Measurements from ENCODE around the gene MAD1L1.

MAD1L1 gene

GRCh38 chr7:2219606-2220005, 13.1 kb downstream of the MAD1L1 start:
- H3K27ac ChIP-seq (ENCODE audit: low read depth in 2 of 2, low read length in 2 of 2) = no peak overlapping the region
- H3K9me3 ChIP-seq (ENCODE audit: control insufficient read depth in 2 of 2, low read length in 2 of 2) = no peaks in the 10 kb centered on the region
- H3K4me3 ChIP-seq (ENCODE audit: low read length in 2 of 2) = no peak overlapping the region
- no peaks in the 10 kb centered on the region for H3K4me1 ChIP-seq (ENCODE audit: control insufficient read depth in 2 of 2, insufficient read depth in 2 of 2, low read length in 2 of 2)
- no peak overlapping the region for H3K9ac ChIP-seq (ENCODE audit: low read depth in 1 of 2, low read length in 2 of 2)
- peaks cover 32 to 45% of the 10 kb centered on the region in 2 donors for H3K36me3 ChIP-seq (ENCODE audit: control insufficient read depth in 2 of 2, insufficient read depth in 2 of 2, low read length in 2 of 2)
- H3K27me3 ChIP-seq (ENCODE audit: control insufficient read depth in 2 of 2, insufficient read depth in 2 of 2, low read length in 2 of 2) = no peaks in the 10 kb centered on the region

DNA sequence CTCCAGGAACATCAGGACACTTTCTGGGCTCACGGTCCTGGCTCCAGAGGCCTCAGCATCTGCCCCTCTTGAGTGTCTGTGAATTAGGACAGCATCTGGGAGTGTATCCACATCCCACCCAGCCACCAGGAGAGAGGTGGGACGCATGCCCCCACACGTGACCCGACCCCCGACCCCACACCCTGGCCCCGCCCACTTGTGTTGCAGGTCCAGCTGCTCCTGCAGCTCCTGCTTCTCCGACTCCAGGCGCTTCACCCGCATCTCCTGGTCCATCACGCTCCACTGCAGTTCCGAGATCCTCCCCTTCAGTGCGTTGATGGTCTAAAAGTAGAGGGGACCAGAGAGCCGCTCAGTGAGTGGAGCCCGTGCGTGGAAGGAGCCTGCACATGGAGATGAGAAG, 13.6 kb downstream of the MAD1L1 start:
- no peak overlapping the region for H3K27ac ChIP-seq (ENCODE audit: low read depth in 2 of 2, low read length in 2 of 2)
- H3K4me3 ChIP-seq (ENCODE audit: low read length in 2 of 2) = no peak overlapping the region
- H3K9ac ChIP-seq (ENCODE audit: low read depth in 1 of 2, low read length in 2 of 2) = no peak overlapping the region
- no peaks in the 10 kb centered on the region for H3K27me3 ChIP-seq (ENCODE audit: control insufficient read depth in 2 of 2, insufficient read depth in 2 of 2, low read length in 2 of 2)
- no peaks in the 10 kb centered on the region for H3K4me1 ChIP-seq (ENCODE audit: control insufficient read depth in 2 of 2, insufficient read depth in 2 of 2, low read length in 2 of 2)
- peaks cover 34 to 48% of the 10 kb centered on the region in 2 donors for H3K36me3 ChIP-seq (ENCODE audit: control insufficient read depth in 2 of 2, insufficient read depth in 2 of 2, low read length in 2 of 2)
- no peaks in the 10 kb centered on the region for H3K9me3 ChIP-seq (ENCODE audit: control insufficient read depth in 2 of 2, low read length in 2 of 2)

DNA sequence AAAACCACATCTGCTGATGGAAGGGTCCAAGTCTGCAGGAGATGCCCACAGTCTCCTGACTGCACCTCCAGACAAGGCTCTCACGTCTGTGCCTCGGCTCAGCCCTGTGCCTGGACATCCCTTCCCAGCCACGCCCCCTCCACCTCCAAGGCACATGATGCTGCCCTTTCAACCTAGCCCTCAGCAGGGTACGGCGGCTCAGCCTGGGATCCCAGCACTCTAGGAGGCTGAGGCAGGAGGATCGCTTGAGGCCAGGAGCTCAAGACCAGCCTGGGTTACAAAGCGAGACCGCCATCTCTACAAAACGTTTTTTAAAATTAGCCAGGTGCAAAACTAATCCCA, 14.3 kb downstream of the MAD1L1 start:
- Histone ChIP-seq H3K36me3 (ENCODE audit: control insufficient read depth in 2 of 2, insufficient read depth in 2 of 2, low read length in 2 of 2) (peaks cover 41 to 54% of the 10 kb centered on the region in 2 donors), H3K9me3 (ENCODE audit: control insufficient read depth in 2 of 2, low read length in 2 of 2) (no peaks in the 10 kb centered on the region), H3K27me3 (ENCODE audit: control insufficient read depth in 2 of 2, insufficient read depth in 2 of 2, low read length in 2 of 2) (no peaks in the 10 kb centered on the region), H3K4me1 (ENCODE audit: control insufficient read depth in 2 of 2, insufficient read depth in 2 of 2, low read length in 2 of 2) (no peaks in the 10 kb centered on the region), H3K27ac (ENCODE audit: low read depth in 2 of 2, low read length in 2 of 2) (no peak overlapping the region), H3K4me3 (ENCODE audit: low read length in 2 of 2) (no peak overlapping the region), H3K9ac (ENCODE audit: low read depth in 1 of 2, low read length in 2 of 2) (no peak overlapping the region)

DNA sequence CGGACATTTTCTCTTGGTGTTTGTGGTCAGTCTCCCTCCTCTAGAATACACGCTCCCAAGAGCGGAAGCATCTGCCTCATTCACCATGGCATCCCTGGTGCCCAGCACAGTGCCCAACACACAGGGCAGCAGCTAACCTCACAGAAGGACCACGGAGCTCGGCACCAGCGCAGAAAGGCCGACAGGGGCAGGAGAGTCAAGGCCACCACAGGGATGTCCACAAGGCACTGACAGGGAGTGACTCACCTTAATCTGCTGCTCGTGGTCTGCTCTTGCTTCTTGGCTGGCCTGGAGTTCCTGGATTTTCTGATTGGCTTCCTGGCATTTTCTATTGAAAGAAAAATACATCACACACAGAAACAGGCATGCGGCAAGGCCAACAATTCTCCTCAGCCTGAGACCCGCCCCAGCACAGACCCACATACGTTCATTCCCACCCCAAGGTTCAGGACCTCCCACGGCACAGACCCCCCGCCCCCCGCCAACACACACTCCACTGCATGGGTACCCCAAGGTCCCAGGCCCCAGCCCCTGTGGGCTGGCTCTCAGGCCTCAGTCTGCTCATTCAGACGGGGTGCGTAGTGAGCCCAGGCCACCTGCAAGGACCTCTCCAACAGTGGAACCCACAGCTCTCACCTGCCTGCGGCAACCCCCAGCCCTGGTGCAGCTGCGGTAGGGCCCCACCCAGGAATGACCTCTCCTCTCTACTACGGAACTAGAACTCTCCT, 14.9 kb downstream of the MAD1L1 start:
- Histone ChIP-seq H3K9me3 (ENCODE audit: control insufficient read depth in 2 of 2, low read length in 2 of 2) (no peaks in the 10 kb centered on the region), H3K36me3 (ENCODE audit: control insufficient read depth in 2 of 2, insufficient read depth in 2 of 2, low read length in 2 of 2) (peaks cover 46 to 59% of the 10 kb centered on the region in 2 donors), H3K4me3 (ENCODE audit: low read length in 2 of 2) (no peak overlapping the region), H3K9ac (ENCODE audit: low read depth in 1 of 2, low read length in 2 of 2) (no peak overlapping the region), H3K27me3 (ENCODE audit: control insufficient read depth in 2 of 2, insufficient read depth in 2 of 2, low read length in 2 of 2) (no peaks in the 10 kb centered on the region), H3K4me1 (ENCODE audit: control insufficient read depth in 2 of 2, insufficient read depth in 2 of 2, low read length in 2 of 2) (no peaks in the 10 kb centered on the region), H3K27ac (ENCODE audit: low read depth in 2 of 2, low read length in 2 of 2) (no peak overlapping the region)

DNA sequence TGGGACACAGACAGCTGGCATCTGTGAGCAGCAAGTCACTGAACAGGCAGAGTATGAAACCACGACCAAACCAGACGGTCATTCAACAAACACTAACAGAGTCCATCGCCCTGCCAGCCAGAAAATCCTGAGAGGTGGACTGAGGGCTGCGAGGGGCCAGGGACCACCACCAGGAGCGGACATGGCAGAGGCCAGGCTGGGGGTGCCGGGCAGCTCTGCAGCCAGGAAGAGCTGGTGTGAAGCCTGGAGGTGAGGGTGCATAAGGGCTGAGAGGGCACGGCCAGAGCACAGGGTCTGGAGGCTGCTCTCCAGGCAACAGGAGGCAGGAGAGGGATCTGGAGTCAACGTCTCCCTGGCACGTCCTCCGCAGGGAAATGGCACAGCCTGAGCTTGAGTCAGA, 15.5 kb downstream of the MAD1L1 start:
- Histone ChIP-seq H3K9me3 (ENCODE audit: control insufficient read depth in 2 of 2, low read length in 2 of 2) (no peaks in the 10 kb centered on the region), H3K27me3 (ENCODE audit: control insufficient read depth in 2 of 2, insufficient read depth in 2 of 2, low read length in 2 of 2) (no peaks in the 10 kb centered on the region), H3K9ac (ENCODE audit: low read depth in 1 of 2, low read length in 2 of 2) (no peak overlapping the region), H3K4me3 (ENCODE audit: low read length in 2 of 2) (no peak overlapping the region), H3K36me3 (ENCODE audit: control insufficient read depth in 2 of 2, insufficient read depth in 2 of 2, low read length in 2 of 2) (peaks cover 45 to 60% of the 10 kb centered on the region in 2 donors), H3K4me1 (ENCODE audit: control insufficient read depth in 2 of 2, insufficient read depth in 2 of 2, low read length in 2 of 2) (no peaks in the 10 kb centered on the region), H3K27ac (ENCODE audit: low read depth in 2 of 2, low read length in 2 of 2) (no peak overlapping the region)

GRCh38 chr7:2215851-2216250, 16.9 kb downstream of the MAD1L1 start:
- H3K36me3 ChIP-seq (ENCODE audit: control insufficient read depth in 2 of 2, insufficient read depth in 2 of 2, low read length in 2 of 2) = peaks cover 45 to 56% of the 10 kb centered on the region in 2 donors

GRCh38 chr7:2214636-2215035, 18.1 kb downstream of the MAD1L1 start:
- Histone ChIP-seq H3K4me1 (ENCODE audit: control insufficient read depth in 2 of 2, insufficient read depth in 2 of 2, low read length in 2 of 2) (no peaks in the 10 kb centered on the region), H3K4me3 (ENCODE audit: low read length in 2 of 2) (no peak overlapping the region), H3K9ac (ENCODE audit: low read depth in 1 of 2, low read length in 2 of 2) (no peak overlapping the region), H3K27ac (ENCODE audit: low read depth in 2 of 2, low read length in 2 of 2) (no peak overlapping the region), H3K27me3 (ENCODE audit: control insufficient read depth in 2 of 2, insufficient read depth in 2 of 2, low read length in 2 of 2) (no peaks in the 10 kb centered on the region), H3K36me3 (ENCODE audit: control insufficient read depth in 2 of 2, insufficient read depth in 2 of 2, low read length in 2 of 2) (peaks cover 45 to 56% of the 10 kb centered on the region in 2 donors), H3K9me3 (ENCODE audit: control insufficient read depth in 2 of 2, low read length in 2 of 2) (no peaks in the 10 kb centered on the region)

More at GRCh38 chr7:2215851-2216250, 16.9 kb downstream of the MAD1L1 start:
- H3K4me1 ChIP-seq (ENCODE audit: control insufficient read depth in 2 of 2, insufficient read depth in 2 of 2, low read length in 2 of 2) = no peaks in the 10 kb centered on the region
- H3K9ac ChIP-seq (ENCODE audit: low read depth in 1 of 2, low read length in 2 of 2) = no peak overlapping the region
- no peaks in the 10 kb centered on the region for H3K27me3 ChIP-seq (ENCODE audit: control insufficient read depth in 2 of 2, insufficient read depth in 2 of 2, low read length in 2 of 2)
- no peak overlapping the region for H3K4me3 ChIP-seq (ENCODE audit: low read length in 2 of 2)
- no peaks in the 10 kb centered on the region for H3K9me3 ChIP-seq (ENCODE audit: control insufficient read depth in 2 of 2, low read length in 2 of 2)
- no peak overlapping the region for H3K27ac ChIP-seq (ENCODE audit: low read depth in 2 of 2, low read length in 2 of 2)

- Histone ChIP-seq H3K27ac (ENCODE audit: low read depth in 2 of 2, low read length in 2 of 2) (no peak overlapping the region), H3K4me3 (ENCODE audit: low read length in 2 of 2) (no peak overlapping the region), H3K9me3 (ENCODE audit: control insufficient read depth in 2 of 2, low read length in 2 of 2) (no peaks in the 10 kb centered on the region), H3K27me3 (ENCODE audit: control insufficient read depth in 2 of 2, insufficient read depth in 2 of 2, low read length in 2 of 2) (no peaks in the 10 kb centered on the region), H3K36me3 (ENCODE audit: control insufficient read depth in 2 of 2, insufficient read depth in 2 of 2, low read length in 2 of 2) (peaks cover 43 to 56% of the 10 kb centered on the region in 2 donors), H3K9ac (ENCODE audit: low read depth in 1 of 2, low read length in 2 of 2) (no peak overlapping the region), H3K4me1 (ENCODE audit: control insufficient read depth in 2 of 2, insufficient read depth in 2 of 2, low read length in 2 of 2) (no peaks in the 10 kb centered on the region)
These were observed 19.1 kb downstream of the MAD1L1 start for GRCh38 chr7:2213551-2214215.

DNA sequence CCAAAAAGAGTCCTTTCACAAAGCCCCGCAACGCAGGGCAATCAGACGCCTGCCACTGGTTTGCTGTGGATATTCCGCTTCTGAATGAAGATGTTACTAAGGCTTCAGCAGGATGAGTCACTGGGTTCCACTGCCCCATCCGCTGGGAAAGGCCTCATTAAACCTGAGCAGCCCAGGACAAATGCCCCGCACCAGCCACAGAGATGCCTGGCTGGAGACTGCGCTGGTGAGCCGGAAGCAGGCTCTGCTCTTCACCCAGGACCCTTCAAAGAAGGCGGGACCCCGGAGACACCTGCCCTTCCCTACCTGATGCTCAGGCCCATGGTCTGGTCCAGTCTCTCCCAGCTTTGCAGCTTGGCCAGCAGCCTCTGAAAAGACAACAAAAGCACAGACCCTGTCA, 19.8 kb downstream of the MAD1L1 start:
- Histone ChIP-seq H3K9me3 (ENCODE audit: control insufficient read depth in 2 of 2, low read length in 2 of 2) (no peaks in the 10 kb centered on the region), H3K27ac (ENCODE audit: low read depth in 2 of 2, low read length in 2 of 2) (no peak overlapping the region), H3K4me1 (ENCODE audit: control insufficient read depth in 2 of 2, insufficient read depth in 2 of 2, low read length in 2 of 2) (no peaks in the 10 kb centered on the region), H3K36me3 (ENCODE audit: control insufficient read depth in 2 of 2, insufficient read depth in 2 of 2, low read length in 2 of 2) (peaks cover 39 to 52% of the 10 kb centered on the region in 2 donors), H3K4me3 (ENCODE audit: low read length in 2 of 2) (no peak overlapping the region), H3K9ac (ENCODE audit: low read depth in 1 of 2, low read length in 2 of 2) (no peak overlapping the region), H3K27me3 (ENCODE audit: control insufficient read depth in 2 of 2, insufficient read depth in 2 of 2, low read length in 2 of 2) (no peaks in the 10 kb centered on the region)

DNA sequence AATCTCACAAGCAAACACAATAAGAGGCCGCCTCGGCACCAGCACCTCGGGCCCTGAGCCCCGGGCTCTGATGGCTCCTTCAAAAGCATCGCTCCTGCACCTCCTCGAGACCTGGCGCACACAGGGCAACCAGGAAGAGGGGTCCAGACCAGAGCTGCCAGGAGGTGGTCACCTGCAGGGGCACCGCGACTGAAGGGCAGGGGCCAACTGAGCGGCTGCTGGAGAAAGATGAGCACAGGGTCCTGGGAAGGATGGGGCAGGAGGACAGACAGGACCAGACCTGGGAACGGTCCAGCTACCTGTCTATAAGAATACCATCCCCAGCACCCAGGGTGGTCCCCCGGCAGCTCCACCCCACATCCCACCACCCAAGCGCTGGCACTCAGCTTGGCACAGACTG, 20.8 kb downstream of the MAD1L1 start:
- H3K27me3 ChIP-seq (ENCODE audit: control insufficient read depth in 2 of 2, insufficient read depth in 2 of 2, low read length in 2 of 2) = no peaks in the 10 kb centered on the region
- H3K36me3 ChIP-seq (ENCODE audit: control insufficient read depth in 2 of 2, insufficient read depth in 2 of 2, low read length in 2 of 2) = peaks cover 35 to 50% of the 10 kb centered on the region in 2 donors
- no peak overlapping the region for H3K4me3 ChIP-seq (ENCODE audit: low read length in 2 of 2)
- no peaks in the 10 kb centered on the region for H3K4me1 ChIP-seq (ENCODE audit: control insufficient read depth in 2 of 2, insufficient read depth in 2 of 2, low read length in 2 of 2)
- no peak overlapping the region for H3K27ac ChIP-seq (ENCODE audit: low read depth in 2 of 2, low read length in 2 of 2)
- H3K9me3 ChIP-seq (ENCODE audit: control insufficient read depth in 2 of 2, low read length in 2 of 2) = no peaks in the 10 kb centered on the region
- H3K9ac ChIP-seq (ENCODE audit: low read depth in 1 of 2, low read length in 2 of 2) = no peak overlapping the region

All from mucosa of rectum (tissue), 2 donors.